T-helper 2 cell (primary cell): ENCODE results near the gene C12orf60.
"Not testable (repeated sequence)": the region's sequence is repeated elsewhere in the genome, so short reads cannot be mapped to it uniquely, and the experiment has no call there.

Experiments
- DNase-seq, 5 experiments: peaks; one replicate each; pipeline versions ENCODE4 v3.0.0 to v3.0.0-alpha.2; 2012 to 2022
- total RNA-seq, 2 donors: gene quantifications; one replicate each; lab custom pipeline; 2026; lab: John Stamatoyannopoulos, UW

The C12orf60 gene, protein sequence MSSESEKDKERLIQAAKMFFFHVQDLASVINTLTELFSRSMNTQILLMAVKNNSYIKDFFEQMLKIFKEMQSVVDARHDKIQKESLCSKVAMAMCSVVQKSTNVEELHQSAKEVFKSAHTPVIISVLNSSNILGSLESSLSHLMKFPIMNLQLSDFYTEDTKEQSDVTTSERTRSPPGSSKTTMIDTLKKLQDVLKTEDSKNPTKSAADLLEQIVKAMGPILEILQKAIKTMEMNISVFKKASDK
- 0 to 0.94 reads per million in 2 donors for total RNA-seq

DNA sequence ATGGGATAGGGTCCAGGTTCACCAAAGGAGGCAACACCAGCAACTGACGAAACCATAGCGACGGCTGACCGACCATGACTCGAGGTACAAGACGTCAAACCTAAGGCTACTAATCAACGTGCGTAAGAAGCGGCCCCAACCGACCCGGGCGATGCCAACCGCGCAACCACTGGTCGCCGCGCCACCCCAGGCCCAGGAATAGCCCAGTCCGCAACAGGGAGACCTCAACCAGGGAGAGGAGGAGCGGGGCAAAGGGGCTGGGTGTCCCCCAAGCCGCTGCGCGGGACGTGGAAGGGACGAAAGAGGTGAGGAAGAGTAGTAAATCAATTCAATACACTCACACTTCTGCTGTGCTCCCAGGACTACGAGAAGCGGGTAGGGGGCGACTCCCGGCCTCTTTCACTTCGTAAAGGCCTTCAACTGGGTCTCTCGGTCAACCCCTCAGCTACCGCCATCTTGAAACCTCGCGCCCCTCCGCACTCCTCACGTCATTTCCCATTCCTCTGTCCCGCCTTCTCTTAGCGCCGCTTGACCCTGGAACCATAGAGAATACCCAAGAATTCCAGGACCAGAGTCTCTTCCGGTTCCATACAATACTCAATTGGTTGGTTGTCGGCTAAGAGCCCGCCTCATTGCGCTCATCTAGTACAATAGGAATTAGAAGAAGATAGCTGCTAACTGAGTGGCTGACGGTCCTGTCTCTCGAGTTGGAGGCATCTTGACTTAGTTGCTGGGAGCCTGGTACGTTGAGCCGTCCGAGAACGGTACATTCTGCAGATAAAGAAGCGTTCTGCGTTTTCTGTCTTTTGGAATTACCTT is at the start of gene C12orf60, which contains the start of gene WBP11:
C12orf60 (plus strand) TSS at position 660 of the 819 bp plus-strand sequence. CDS start 19,266 bp downstream, outside the sequence.
WBP11 (minus strand) TSS at position 468 of the 819 bp plus-strand sequence. CDS start 2,095 bp downstream, outside the sequence.
- peak; percentile 63 to 98 (median 83) for DNase-seq

GRCh38 chr12:14756334-14757143 is 46.9 kb upstream of the C12orf60 start:
- no peak for DNase-seq

DNA sequence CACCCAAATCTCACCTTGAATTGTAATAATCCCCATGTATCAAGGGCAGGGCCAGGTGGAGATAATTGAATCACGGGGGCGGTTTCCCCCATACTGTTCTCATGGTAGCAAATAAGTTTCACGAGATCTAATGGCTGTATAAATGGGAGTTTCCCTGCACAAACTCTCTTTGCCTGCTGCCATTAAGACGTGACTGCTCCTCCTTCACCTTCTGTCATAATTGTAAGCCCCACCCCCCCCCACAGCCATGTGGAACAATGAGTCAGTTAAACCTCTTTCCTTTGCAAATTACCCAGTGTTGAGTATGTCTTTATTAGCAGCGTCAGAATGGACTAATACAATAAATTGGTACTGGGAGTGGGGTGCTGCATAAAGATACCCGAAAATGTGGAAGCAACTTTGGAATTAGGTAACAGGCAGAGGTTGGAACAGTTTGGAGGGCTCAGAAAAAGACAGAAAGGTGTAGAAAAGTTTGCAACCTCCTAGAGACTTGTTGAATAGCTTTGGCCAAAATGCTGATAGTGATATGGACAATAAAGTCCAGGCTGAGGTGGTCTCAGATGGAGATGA is 43.7 kb upstream of the C12orf60 start:
- not testable (repeated sequence) for DNase-seq

- no peak for DNase-seq
These were observed 38.1 kb upstream of the C12orf60 start for GRCh38 chr12:14765398-14765797.

- DNase-seq: not testable (repeated sequence)
These were observed 37.5 kb upstream of the C12orf60 start for GRCh38 chr12:14766020-14766419.

DNA sequence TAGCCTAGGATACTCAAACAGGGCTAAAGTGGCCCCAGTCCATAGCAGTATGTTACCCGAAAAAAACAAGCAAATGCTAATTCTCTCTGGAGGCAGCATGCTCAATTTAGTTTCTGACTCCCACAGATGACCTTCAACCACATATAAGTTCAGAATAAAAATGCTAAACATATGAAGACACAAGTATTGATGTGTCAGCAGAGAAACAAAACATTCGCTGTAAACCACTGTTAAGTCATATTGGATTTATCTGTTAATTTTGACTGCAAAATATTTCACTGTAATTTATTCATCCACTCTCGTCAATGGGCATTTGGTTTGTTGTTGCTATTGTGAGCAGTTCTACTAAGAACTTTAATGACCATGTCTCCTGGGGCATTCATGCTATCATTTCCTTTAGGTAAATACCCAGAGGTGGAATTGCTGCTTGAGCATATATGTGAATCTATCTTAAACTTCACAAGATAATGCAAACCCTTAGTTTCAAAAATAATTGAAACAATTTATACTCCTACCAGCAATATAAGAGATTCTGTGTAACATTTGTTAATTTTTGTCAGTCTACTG is 36.7 kb upstream of the C12orf60 start:
- DNase-seq: no peak

DNA sequence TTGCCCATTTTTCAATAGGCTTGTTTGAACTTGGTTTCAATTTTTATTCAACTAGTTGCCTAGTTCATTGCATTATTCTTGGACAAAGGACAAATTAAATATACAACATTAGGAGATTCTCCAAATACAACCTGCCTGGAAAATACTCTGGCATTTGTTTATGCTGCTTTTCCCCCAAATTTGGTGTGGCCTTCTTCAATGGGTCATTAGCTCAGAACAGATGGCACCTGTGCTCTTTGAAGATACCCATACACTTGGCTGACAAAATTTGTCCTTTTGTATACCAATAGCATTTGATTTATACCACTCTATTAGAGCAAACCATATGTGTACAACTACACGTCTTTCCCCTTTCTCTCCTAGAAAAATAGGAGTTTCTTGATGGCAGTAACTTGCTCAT is 35.9 kb upstream of the C12orf60 start:
- DNase-seq: no peak

DNA sequence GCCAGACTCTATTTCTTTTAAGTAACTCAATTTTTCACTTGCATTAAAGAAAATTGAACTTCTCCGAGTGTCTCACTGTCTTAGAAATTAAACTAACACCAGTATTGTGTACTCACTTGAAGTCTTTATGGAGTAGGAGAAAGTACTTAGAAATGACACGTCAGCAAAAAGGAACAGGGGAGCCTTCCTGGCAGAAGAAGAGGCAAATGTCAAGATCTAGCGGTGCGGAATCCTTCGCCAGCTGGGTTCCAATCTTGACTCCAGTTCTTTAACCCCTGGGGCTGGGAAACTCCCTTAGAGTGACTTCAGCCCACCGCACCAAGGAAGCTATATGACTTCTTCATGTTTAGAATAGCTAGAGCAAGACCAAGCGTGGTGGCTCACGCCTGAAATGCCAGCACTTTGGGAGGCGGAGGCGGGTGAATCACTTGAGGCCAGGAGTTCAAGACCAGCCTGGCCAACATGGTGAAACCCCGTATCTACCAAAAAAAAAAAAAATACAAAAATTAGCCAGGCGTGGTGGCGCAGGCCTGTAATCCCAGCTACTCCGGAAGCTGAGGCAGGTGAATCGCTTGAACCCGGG is 34.6 kb upstream of the C12orf60 start:
- peak in 4 of 5 experiments; percentile 17 to 53 (median 26) for DNase-seq

DNA sequence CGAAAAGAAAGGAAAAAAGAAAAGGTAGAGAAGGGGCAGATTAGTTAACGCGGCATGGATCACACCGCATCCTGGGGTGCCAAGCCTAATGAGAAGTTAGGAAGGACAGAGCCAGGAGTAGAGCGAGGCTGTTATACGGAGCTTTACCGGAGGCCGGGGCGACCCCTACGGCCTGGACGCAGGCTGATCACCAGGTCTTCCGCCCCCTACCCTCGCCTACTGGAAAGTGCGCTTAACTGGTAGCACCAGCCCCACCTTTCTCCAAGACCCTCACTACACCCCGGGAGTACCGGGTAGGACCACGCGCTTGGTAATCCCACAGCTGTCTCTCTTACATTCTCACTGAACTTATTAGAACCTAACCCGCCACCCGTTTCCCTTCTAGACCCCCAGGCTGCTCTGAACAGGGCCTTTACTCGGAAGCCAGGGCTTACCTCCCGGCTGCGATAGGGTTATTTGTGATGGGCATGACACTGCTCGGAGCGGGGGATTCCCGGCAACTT is 34.0 kb upstream of the C12orf60 start:
- DNase-seq: peak in 1 of 5 experiments; percentile 9

DNA sequence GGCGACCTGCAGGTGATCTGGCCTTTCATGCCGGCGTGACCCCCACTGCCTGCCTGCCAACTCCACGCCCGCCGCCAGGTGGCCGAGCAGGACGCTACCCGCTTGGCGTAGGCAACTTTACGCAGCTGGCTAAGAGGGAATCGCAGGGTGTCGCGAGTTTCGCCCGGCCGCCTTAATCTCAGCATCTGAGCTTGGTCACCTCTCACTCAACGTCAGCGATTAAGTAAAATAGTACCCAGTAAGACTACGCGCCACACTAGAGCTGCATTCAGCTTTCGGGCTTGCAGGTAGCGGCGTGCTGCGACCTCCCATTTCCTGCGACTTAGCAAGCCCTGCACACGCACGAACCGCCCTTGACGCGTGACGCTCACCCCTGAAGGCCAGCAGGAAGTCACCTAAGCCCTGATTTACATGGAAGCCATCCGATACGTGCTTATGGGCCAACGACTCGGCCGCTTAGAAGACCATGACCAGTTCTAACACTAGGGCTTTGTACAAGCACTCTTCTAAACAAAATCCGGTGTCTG is 33.4 kb upstream of the C12orf60 start:
- peak; percentile 73 to 97 (median 86) for DNase-seq

- DNase-seq: peak; percentile 71 to 97 (median 90)
These were observed 32.7 kb upstream of the C12orf60 start for GRCh38 chr12:14770496-14771461.

DNA sequence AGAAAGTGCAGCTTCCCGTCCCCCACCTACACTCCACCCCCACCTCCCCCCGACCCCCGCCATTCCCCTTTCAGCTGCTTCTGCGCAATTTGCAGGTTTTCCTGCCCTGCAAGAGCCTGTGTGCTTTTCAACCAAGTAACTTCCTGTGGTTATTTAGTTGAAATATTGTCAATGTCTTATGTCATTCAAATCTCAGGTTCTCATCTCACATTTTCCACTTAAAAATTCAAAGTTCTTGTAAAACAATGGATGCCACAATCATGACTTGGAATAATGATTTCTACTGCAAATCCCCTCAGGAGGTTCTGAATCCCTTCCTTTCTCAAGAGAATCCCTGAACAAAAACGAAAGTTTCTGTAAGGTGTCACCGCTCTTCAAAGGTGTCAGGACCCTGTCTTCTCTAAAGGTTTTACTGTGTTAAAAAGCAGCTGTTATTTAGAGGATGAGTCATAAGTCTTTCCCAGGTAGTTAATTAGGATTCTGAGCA is 31.8 kb upstream of the C12orf60 start:
- DNase-seq: peak in 3 of 5 experiments; percentile 42 to 82 (median 67)

- DNase-seq: no peak
These were observed 30.5 kb upstream of the C12orf60 start for GRCh38 chr12:14772946-14773345.

DNA sequence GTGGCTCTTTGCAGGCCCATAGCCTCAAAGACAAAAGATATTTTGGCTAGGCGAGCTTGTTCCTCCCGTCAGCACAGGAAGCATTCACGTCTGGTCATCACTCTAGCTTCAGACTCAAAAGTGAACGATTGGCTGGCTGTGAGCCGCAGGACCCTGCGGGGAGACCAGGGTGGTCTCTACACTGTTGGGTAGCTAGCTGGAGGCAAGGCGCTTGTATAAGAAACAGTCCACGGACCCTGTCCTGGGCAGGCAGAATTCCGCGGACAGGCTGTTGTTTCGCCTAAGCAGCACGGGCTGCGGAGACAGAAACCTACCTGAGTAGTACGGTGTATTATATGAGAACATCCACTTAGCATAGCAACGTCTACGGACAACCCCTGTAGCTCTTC is 29.8 kb upstream of the C12orf60 start:
- peak in 2 of 5 experiments; percentile 8 to 57 for DNase-seq

DNA sequence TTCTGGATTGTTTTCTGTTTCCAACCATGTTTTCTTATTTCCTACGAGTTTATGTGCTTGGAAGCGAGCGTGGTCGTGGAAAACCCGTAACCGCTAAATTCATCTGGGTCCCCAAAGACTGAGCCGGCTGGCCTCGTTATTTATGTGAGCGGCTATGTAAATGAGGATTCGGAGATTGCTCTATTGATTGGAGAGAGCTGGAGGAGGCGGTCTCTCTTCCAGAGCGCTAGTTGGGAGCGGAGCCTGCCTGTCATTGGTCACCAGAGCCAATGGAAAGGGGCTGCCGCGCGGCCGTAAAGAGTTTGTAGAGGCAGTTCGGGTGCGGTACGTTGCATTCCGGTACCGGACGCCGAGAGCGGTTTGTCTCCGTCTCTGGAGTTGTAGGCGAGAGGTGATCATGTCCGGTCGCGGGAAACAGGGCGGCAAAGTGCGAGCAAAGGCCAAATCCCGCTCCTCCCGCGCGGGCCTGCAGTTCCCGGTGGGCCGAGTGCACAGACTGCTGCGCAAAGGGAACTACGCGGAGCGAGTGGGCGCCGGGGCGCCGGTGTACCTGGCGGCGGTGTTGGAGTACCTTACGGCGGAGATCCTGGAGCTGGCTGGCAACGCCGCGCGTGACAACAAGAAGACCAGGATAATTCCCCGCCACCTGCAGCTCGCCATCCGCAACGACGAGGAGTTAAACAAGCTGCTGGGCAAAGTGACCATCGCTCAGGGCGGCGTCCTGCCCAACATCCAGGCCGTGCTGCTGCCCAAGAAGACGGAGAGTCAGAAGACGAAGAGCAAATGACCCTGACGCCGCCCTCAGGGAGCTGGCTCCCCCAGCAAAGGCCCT is 29.2 kb upstream of the C12orf60 start:
- peak; percentile 72 to 98 (median 88) for DNase-seq

GRCh38 chr12:14774906-14775635 is 28.4 kb upstream of the C12orf60 start:
- peak in 4 of 5 experiments; percentile 3 to 40 (median 11) for DNase-seq

GRCh38 chr12:14775636-14775980 is 27.9 kb upstream of the C12orf60 start:
- no peak for DNase-seq
